HCEC 1CT (cell line): ENCODE data around the gene HOXB5.
A peak's percentile ranks its signal among the peaks of the same experiment; 100 is the strongest.

Experiments
- DNase-seq: peaks from one replicate; pipeline ENCODE4 v3.0.0-alpha.2; 2017

The HOXB5 gene

DNA sequence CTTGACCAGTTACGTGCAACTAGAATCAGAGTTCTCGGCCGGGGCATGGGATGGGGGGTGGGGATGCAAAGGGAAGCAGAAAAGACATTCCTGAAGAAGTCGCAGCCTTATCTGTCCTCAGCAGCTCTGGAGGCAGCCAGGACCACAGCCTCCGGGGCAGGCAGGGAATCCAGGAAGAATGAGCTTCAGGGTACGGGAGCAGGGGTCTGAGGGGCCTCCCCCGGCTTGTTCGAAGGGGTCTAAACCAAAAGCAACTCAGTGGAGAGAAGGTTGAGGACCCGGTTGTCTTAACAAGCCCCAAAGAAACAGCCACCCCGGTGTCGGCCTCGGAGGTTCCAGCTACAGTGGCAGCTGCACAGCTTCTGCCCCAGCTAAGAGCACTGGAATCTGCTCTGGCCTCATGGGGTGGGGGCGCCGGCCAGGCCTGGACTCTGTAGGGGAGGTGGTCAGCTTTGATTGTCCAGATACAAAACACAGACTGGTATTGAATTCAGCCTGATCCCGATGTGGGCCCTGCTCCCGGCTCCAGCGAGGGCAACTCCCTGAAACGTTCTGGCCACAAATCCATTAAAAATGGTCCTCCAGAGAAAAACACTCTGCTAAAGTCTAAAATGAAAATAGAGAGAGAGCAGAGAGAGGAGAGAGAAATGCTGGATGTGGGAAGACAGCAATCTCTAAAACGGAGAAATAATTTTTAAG lies 23.1 kb downstream of the HOXB5 start:
- DNase-seq: no peak

DNA sequence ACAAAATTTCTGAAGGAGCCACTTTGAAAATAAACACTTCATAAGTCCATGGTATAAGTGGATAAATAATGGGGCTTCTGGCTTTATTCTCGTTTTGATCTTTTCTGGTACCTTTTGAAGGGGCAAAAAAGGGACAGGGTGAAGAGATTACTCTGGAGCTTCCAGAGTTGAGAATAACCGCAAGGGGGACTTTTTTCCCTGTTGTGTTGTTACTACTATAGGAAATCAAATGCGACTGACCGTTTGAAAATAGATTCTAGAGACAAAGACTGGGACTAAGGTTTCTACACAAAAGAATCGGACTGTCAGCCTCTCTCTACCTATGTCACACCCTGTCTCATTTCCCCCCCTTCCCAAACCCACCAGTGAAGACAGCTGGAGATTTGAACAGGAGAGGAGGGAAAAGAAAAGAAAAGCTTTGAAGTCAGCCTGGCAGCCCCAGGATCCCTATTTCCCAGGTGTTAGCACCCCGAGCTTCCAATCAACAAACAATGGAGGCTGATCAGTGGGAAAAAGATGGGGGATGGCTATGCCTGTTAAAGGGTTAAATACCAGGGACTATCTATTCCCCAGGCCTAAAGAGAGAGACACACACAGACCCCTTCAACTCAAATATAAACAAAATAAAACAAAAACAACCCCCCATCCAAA lies 23.8 kb downstream of the HOXB5 start:
- DNase-seq: peak; percentile 45

GRCh38 chr17:48569240-48569582 lies 24.4 kb downstream of the HOXB5 start:
- no peak for DNase-seq

- peak; percentile 32 for DNase-seq
Measured at GRCh38 chr17:48568499-48569239, 24.9 kb downstream of the HOXB5 start.

DNA sequence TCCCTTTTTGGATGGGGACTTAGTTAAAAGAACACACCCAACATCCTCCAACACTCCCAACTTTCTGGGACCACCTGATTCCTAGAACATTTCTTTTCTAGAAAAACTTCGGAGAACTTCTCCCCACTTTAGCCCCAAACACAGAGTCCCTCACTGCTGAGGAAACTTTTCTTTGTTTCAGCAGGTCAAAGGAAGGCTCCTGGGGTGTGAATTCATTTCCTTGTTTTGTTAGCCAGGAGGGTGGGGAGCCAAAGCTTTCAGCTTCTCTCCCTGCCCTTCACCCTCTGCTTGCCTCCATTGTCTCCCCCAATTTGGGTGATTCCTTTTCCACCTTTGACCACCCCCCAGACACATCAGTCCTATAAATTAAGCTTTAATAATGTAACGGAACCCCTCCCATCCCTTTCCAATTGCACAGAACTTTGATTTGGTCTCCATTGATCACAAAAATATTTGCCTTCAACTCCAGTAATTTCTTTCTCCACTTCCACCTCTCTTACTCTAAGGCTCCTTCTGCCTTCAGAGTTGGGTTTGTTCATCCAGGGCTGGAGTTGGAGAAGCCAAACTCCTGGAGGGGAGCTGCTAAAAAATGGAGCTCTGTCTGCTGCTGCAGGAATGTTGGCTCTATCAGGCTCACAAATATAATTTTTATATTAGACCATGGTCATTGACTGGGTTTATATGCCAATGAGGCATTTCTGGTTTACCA lies 25.8 kb downstream of the HOXB5 start:
- DNase-seq: no peak

GRCh38 chr17:48567209-48567608 lies 26.4 kb downstream of the HOXB5 start:
- no peak for DNase-seq

DNA sequence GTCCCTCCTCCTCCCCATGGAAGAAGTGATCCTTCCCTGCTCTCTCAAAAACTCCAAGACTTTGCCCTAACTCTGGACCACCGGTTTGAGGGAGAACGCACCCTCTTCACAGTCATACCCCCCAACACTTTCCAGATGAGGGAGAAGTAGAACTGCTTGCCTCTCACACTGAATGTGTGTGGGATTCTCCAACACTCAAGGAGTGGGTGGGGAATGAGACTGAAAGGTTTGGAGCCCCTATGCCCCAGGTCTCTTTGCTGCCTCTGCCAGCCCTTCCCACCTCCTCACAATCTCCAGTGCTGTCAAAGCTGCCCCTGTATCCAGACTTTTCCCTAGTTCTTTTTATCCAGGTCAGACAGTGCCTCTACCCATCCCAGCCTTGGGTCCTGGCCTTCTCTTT lies 26.9 kb downstream of the HOXB5 start:
- DNase-seq: no peak

DNA sequence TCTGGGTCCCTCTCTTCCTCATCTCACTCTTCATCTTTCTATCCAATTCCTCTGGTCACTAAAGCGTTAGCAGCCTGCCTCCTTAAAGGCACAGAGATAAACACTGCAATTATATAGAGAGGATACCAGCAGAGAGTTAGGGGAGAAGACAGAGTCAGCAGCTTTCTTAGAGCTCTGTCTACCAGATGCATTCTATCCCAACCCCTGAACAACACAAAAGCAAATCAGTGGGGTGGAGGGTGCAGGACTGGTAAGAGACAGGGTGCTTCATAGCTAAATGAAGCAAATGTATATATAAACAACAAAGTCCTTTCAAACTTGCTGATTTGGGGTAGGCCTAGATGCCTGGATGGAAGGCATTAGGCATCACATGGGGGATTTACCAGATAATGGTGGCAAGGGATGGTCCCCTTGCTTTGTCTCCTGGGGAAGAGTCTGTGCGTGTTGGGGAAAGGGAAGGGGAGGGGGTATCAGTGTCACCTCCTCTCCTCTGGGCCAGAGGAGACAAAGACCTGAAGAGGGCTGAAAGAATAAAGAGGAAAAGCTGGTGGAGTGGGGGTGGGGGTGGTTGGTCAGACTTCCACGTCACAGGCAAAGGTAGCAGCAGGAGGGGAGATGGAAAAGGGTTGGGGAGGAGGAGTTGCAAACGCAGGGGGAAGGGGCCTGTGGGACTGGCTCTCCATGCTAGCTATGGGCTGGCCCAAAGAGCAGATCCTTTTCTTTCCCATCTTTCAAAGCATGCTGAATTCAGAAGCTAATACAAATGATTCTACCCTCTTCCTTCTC lies 27.5 kb downstream of the HOXB5 start:
- DNase-seq: no peak

DNA sequence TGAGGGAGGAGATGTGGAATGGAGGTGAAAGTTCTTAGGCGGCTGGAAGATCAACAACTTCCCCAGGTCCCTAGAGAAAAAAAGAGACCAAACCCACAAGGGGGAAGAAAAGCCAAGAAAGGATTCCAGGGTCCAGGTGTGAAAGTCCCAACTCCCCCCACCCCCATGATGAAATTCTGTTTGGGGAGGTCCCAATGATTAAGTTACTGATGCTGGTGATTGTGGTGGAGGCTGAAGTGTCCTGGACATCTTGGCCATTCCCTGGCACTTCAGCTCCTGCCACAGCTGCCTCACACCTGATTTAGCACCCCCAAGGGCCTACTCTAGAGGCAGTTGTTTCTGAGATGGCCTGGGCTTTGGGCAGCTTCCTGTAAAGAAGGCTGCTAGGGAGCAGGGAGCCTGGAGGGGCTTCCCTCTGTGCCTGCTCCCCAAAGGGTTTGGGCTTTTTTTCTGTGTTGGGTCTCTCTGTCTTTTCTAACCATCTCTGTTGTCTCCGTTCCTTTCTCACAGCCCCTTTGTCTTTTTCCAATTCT lies 28.5 kb downstream of the HOXB5 start:
- no peak for DNase-seq

DNA sequence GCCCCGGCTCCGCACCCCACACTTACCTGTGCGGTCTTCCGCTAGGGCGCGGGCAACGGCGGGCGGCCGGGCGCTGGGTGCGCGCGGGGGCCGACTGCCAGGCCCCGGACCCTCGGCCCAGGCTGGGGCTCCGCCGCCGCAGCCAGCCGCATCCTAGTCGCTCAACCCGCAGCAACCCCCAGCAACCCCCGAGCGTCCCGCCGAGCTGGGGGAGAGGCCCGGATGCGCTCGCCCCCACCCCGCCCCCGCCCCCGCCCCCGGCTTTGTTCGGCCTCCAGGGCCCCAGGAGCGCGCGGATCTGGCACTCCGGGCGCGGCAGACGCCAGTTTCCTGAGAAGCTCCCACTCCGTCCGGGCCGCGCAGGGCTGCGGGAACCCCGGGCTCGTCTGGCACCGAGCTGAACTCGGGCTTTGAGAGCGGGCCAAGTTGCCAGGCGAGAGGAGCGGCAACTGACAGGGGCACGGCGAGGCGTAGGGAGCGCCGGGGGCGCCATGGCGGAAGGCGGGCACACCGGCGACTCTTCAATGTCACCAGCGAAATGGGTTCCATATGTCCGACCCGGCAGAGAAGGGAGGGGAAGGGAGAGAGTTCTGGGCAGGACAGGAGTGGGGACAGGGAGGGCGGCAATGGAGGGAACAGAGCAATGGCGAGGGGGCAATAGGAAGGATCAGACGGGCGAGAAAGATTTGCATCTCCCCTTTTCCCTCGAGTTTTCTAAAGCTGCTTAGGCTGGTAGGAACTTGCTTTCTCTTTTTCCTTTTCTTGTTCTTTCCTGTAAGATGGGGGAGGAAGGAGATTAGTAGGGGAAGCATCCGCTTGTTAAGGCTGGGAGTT lies 29.2 kb downstream of the HOXB5 start:
- DNase-seq: no peak

DNA sequence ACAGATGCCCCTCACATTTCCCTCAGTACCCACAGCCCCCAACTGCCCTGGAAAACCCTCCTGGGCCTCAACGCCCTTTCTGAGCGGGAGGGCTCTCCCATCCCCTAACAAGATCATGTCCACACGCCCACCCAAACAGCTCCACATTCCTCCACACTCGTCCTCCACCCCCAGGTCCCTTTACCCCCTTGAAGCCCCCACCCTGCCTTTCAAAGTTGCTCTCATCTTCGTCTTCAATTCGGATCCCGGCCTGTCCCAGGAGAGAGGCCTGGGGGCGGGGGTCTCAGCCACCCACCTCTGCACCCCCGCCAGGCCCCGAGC lies 29.8 kb downstream of the HOXB5 start:
- DNase-seq: no peak

- DNase-seq: no peak
Measured at GRCh38 chr17:48563385-48563838, 30.2 kb downstream of the HOXB5 start.

- DNase-seq: no peak
Measured at GRCh38 chr17:48562934-48563333, 30.6 kb downstream of the HOXB5 start.

GRCh38 chr17:48561884-48562810 lies 31.4 kb downstream of the HOXB5 start:
- no peak for DNase-seq

- DNase-seq: no peak
Measured at GRCh38 chr17:48559840-48560817, 33.5 kb downstream of the HOXB5 start.

DNA sequence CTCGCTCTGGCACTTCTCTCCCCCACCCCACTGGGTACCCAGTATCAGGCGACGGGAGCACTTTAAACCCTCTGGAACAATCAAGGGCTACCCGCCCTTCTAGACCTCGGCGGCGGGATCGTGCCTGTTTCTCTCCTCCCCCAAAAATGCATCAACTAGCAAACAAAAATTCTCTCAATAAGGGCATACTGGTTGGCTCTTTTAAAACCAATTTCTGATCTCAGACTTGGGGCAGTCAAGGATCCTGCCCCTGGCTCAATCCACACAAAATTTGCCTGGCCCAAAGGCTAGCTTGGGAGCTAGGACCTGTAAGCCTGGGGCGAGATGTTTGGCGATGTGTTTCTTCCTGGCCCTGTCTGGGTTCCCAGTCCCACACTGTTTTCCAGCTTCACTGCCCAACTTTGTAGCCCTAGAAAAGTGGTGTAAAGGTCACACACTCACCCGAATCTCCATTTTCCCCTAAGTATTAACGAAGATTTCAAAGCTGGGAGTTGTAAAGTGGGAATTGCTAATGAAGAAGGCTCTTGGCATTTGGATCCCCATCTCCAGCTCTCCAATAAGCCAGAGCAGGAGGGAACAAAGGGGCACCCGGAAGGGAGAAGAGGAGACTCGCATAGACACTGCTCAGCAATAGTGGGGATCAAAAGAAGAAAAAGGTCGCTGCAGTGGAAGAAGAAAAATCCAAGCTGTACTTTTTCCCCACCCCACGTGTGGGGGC lies 34.3 kb downstream of the HOXB5 start:
- DNase-seq: no peak

DNA sequence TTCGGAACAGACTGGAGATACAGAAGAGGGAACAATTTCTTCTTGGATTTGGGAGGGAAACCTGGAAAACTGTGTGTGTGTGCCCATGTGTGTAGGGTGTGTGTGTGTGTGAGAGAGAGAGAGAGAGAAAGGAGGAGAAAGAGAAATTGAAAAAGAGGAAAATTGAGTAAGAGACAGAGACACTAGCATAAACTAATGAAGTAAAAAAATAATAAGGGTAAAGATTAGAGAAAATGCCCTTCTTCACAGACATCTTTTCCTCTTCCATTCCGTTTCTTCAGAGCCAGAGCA lies 34.8 kb downstream of the HOXB5 start:
- DNase-seq: no peak

DNA sequence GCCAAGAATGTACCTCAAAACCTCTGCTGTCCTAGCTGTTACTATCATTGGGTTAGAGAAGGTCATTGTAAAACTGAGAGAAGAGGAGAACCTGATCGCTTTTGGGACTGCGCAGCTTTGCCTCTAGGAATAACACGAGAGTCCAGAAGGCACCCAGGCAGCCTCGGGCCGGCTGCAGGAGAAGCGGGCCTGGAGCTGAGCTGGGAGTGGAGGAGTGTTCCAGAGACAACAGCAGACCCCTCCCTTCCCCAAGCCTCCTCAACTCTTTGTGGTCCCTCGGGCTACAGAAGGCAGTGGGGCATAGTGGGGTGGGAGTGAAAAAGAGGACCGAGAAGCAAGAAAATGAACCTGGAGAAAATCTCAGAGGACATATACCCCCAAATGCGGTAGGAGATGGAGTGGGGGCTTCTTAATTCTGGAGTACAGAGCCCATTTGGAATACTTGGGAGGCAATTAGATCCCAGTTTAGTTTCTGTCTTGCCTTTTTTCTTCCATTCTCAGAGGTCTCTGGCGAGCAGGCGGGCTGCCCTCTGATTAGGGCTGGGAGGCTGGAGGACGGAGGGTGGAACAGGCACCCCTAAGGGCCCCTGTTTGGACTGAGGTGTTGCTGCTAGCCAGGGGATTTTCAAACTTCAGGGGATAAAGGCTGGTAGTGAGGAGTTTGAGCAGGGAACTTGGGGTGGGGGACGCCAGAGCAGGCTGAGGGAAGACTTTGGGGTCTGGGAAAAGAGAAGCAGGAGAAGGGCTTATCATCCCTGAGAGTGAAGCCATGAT lies 35.3 kb downstream of the HOXB5 start:
- no peak for DNase-seq
